Esophagus muscularis mucosa (tissue), 3 donors: Measurements from ENCODE around the gene EHD4.
A peak's percentile ranks its signal among the peaks of the same experiment; 100 is the strongest.

Source experiments
- CTCF ChIP-seq, 3 experiments: fragments of 200-600 bp in 2 of 3; fragments of 450-650 bp in 1 of 3; sonication (generic) in 2 of 3; IDR thresholded peaks; one replicate each; pipeline ENCODE4 v1.5.1; 2017 to 2019; ENCODE audit warnings: antibody characterized with exemption in 3 of 3, mild to moderate bottlenecking in 2 of 3, moderate library complexity in 1 of 3
- POLR2AphosphoS5 ChIP-seq, 2 donors: sonication (generic); formaldehyde crosslinking; IDR thresholded peaks; one replicate each; pipeline ENCODE4 v1.6.1; 2017; ENCODE audit warnings: antibody characterized with exemption in 2 of 2

- no peak for TF ChIP-seq CTCF (IDR thresholded peaks at IDR 0.05)
- peak; percentile 31 to 34 for TF ChIP-seq POLR2AphosphoS5 (IDR thresholded peaks at IDR 0.05)
Observed at GRCh38 chr15:41936649-41937567, 35.4 kb downstream of the EHD4 start.
